Measurements from ENCODE around the gene CHRNA7.

DNA sequence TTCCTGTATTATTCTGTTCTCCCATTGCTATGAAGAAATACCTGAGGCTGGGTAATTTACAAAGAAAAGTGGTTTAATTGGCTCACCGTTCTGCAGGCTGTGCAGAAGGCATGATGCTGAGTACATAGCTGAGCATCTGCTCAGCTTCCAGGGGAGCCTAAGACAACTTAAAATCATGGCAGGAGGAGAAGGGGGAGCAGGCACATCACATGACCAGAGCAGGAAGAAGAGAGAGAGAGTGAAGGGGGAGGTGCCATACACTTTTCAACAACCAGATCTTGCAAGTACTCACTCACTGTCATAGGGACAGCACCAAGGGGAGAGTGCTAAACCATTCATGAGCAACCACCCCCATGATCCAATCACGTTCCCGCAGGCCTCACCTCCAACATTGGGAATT is 188.4 kb downstream of the CHRNA7 start:
- TF ChIP-seq, protein P1, sequence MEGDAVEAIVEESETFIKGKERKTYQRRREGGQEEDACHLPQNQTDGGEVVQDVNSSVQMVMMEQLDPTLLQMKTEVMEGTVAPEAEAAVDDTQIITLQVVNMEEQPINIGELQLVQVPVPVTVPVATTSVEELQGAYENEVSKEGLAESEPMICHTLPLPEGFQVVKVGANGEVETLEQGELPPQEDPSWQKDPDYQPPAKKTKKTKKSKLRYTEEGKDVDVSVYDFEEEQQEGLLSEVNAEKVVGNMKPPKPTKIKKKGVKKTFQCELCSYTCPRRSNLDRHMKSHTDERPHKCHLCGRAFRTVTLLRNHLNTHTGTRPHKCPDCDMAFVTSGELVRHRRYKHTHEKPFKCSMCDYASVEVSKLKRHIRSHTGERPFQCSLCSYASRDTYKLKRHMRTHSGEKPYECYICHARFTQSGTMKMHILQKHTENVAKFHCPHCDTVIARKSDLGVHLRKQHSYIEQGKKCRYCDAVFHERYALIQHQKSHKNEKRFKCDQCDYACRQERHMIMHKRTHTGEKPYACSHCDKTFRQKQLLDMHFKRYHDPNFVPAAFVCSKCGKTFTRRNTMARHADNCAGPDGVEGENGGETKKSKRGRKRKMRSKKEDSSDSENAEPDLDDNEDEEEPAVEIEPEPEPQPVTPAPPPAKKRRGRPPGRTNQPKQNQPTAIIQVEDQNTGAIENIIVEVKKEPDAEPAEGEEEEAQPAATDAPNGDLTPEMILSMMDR (IDR thresholded peaks at IDR 0.05), result no peak
- TF ChIP-seq POLR2A (IDR thresholded peaks at IDR 0.05), result no peak
